GM23248 (cell line): Measurements from ENCODE around the gene SCAI.

Experiments
- EZH2 ChIP-seq: fragments of 200-600 bp; sonication (generic); IDR thresholded peaks from 2 replicates; pipeline ENCODE4 v1.6.1; 2018; ENCODE audit warnings: antibody characterized with exemption, mild to moderate bottlenecking; ENCODE audit not compliant: insufficient read depth, poor library complexity, severe bottlenecking
- EZH2phosphoT487 ChIP-seq: fragments of 200-600 bp; sonication (generic); IDR thresholded peaks from 2 replicates; pipeline ENCODE4 v1.6.1; 2018; ENCODE audit warnings: antibody characterized with exemption, moderate library complexity, mild to moderate bottlenecking, low read depth; ENCODE audit not compliant: insufficient read depth

DNA sequence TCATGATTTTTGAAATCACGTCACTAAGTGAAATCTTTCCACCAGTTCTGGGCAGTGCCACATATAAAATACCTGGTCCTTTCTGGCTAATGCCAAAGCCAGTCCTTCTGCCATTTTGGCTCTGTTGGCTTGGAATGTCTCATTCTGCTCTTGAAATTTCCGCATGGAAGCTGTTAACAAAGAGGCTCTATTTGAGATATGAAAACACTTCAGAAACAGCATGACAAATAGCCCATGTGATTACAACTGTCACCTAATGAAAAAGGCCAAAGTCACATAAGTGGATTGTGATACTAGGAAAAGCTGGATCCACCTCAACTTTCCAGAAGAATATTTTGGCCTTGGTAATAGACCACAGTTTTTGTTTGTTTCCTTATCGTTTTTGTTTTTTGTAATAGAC is 215.2 kb downstream of the SCAI start:
- no peak for TF ChIP-seq EZH2
- no peak for TF ChIP-seq EZH2phosphoT487
